OCI-LY7 (cell line): ENCODE data around the gene TAF3. TPM values are rescaled to one million over a fixed set of nuclear protein-coding genes. Genes with fewer than 3 reads are reported as not detected.

Experiments
- BruUV-seq: library from RNA; stranded (reverse); fragments of 400-500 nt; replicated peaks from 2 replicates; lab custom pipeline; 2021; lab: Mats Ljungman, UMichigan
- CTCF ChIA-PET: fragments of 300-600 bp; sonication (Branson Sonifier 250); formaldehyde crosslinking; loops from one replicate; lab custom pipeline; 2022; ENCODE audit warnings: antibody characterized with exemption; ENCODE audit not compliant: unreplicated experiment; lab: Charles Lee
- POLR2A ChIA-PET: fragments of 300-600 bp; sonication (Branson Sonifier 250); formaldehyde crosslinking; loops from one replicate; lab custom pipeline; 2022; ENCODE audit warnings: antibody characterized with exemption; lab: Charles Lee
- DNase-seq: peaks from one replicate; pipeline ENCODE4 v3.0.0-alpha.2; 2015; ENCODE audit warnings: low spot score
- H2AFZ ChIP-seq: fragments of 200-600 bp; sonication (generic), shearing (Covaris generic); 2 replicates; pipeline ENCODE4 v1.6.1; 2014; ENCODE audit warnings: mild to moderate bottlenecking, antibody characterized with exemption, low read length, moderate library complexity
- H3K27ac ChIP-seq: fragments of 200-600 bp; sonication (generic); 2 replicates; pipeline ENCODE4 v1.5.1; 2014; ENCODE audit warnings: mixed run types, low read depth, mild to moderate bottlenecking, moderate library complexity, low read length, inconsistent platforms; ENCODE audit not compliant: poor library complexity, severe bottlenecking
- H3K36me3 ChIP-seq: fragments of 200-600 bp; sonication (generic); 2 replicates; pipeline ENCODE4 v1.6.1; 2014; ENCODE audit warnings: mild to moderate bottlenecking, antibody characterized with exemption, low read length, moderate library complexity, mixed read lengths; ENCODE audit not compliant: insufficient read depth
- H3K4me1 ChIP-seq: fragments of 200-600 bp; sonication (generic); 2 replicates; pipeline ENCODE4 v1.5.1; 2014; ENCODE audit warnings: mild to moderate bottlenecking, low read length; ENCODE audit not compliant: insufficient read depth, poor library complexity, severe bottlenecking
- H3K4me2 ChIP-seq: fragments of 200-600 bp; sonication (generic); 2 replicates; pipeline ENCODE4 v1.6.1; 2014; ENCODE audit warnings: mild to moderate bottlenecking, low read length
- H3K4me3 ChIP-seq: fragments of 200-600 bp; sonication (generic); 2 replicates; pipeline ENCODE4 v1.5.1; 2014; ENCODE audit warnings: mild to moderate bottlenecking, low read depth, low read length; ENCODE audit not compliant: poor library complexity, severe bottlenecking
- H3K79me2 ChIP-seq: fragments of 200-600 bp; sonication (generic); 2 replicates; pipeline ENCODE4 v1.6.1; 2016; ENCODE audit warnings: low read depth, mild to moderate bottlenecking, low read length, moderate library complexity, mixed read lengths; ENCODE audit not compliant: insufficient read depth
- H3K9me2 ChIP-seq: fragments of 200-600 bp; sonication (generic); 2 replicates; pipeline ENCODE4 v1.6.1; 2016; ENCODE audit warnings: mild to moderate bottlenecking, low read length, mixed read lengths; ENCODE audit not compliant: insufficient read depth
- H3K9me3 ChIP-seq: fragments of 200-600 bp; sonication (generic); 2 replicates; pipeline ENCODE4 v1.6.1; 2014; ENCODE audit warnings: mild to moderate bottlenecking, mixed run types, low read length, mixed read lengths
- H4K20me1 ChIP-seq: fragments of 200-600 bp; sonication (generic); 2 replicates; pipeline ENCODE4 v1.6.1; 2014; ENCODE audit warnings: mild to moderate bottlenecking, antibody characterized with exemption, low read length, moderate library complexity, mixed read lengths; ENCODE audit not compliant: insufficient read depth
- EZH2phosphoT487 ChIP-seq: fragments of 200-600 bp; sonication (generic); IDR thresholded peaks from 2 replicates; pipeline ENCODE4 v1.6.1; 2018; ENCODE audit warnings: low read depth, borderline replicate concordance, mild to moderate bottlenecking, mixed run types, antibody characterized with exemption, low read length, moderate library complexity, mixed read lengths
- intact Hi-C: fragments of 100-400 bp; cut with micrococcal nuclease; formaldehyde crosslinking; loops from one replicate; pipeline ENCODE4 v1.10.0; 2022; ENCODE audit not compliant: unreplicated experiment
- total RNA-seq, 2 experiments: library from RNA; depleted of rRNA in 1 of 2; stranded (reverse); fragments of >200 nt in 1 of 2; shearing (Covaris generic) in 1 of 2; gene quantifications; 2 replicates each; pipeline ENCODE4 v1.2.3, GENCODE V29; 2014 to 2022
- TF ChIP-seq, protein P1 (sequence below): fragments of 200-600 bp; sonication (generic); conservative IDR thresholded peaks from 2 replicates; pipeline ENCODE4 v1.5.1; 2014; ENCODE audit warnings: mild to moderate bottlenecking, antibody characterized with exemption, low read length, moderate library complexity, mixed read lengths

The TAF3 gene
- total RNA-seq, 2 experiments from 2014 or later, result 3.8 to 11.1 TPM

DNA sequence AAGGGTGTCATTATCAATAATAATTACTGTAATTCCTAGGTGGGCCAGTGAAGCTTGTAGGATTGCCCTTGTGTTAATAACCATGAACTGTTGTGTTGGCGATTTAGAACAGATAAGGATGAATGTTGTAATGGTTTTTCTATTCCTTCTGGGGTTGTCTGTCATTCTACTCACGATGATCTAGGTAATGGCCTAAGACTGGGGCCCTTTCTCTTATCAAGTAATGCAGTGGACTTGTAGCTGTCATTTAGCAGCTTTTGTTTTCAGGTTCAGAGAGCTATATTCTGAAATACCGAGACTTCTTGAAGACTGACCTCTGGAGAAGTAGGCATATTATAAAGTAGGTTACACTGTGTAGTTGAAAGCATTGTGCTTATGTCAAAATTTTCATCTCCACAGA is 110.2 kb downstream of the TAF3 start:
- BruUV-seq, result no TSS peak
- Histone ChIP-seq H3K36me3 (no peaks in the 10 kb centered on the region), H3K9me2 (no peaks in the 10 kb centered on the region), H3K4me3 (no peak overlapping the region), H2AFZ (no peak overlapping the region), H3K4me2 (no peak overlapping the region), H4K20me1 (peaks cover 13% of the 10 kb centered on the region; the same call in 1 of the 2 replicates), H3K79me2 (no peaks in the 10 kb centered on the region), H3K9me3 (no peaks in the 10 kb centered on the region), H3K4me1 (no peaks in the 10 kb centered on the region), H3K27ac (no peak overlapping the region)
- no peak for TF ChIP-seq EZH2phosphoT487
- TF ChIP-seq, protein P1, sequence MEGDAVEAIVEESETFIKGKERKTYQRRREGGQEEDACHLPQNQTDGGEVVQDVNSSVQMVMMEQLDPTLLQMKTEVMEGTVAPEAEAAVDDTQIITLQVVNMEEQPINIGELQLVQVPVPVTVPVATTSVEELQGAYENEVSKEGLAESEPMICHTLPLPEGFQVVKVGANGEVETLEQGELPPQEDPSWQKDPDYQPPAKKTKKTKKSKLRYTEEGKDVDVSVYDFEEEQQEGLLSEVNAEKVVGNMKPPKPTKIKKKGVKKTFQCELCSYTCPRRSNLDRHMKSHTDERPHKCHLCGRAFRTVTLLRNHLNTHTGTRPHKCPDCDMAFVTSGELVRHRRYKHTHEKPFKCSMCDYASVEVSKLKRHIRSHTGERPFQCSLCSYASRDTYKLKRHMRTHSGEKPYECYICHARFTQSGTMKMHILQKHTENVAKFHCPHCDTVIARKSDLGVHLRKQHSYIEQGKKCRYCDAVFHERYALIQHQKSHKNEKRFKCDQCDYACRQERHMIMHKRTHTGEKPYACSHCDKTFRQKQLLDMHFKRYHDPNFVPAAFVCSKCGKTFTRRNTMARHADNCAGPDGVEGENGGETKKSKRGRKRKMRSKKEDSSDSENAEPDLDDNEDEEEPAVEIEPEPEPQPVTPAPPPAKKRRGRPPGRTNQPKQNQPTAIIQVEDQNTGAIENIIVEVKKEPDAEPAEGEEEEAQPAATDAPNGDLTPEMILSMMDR, result no peak
- no peak for DNase-seq
- CTCF ChIA-PET, result no interaction called here
- intact Hi-C loops, result loop anchor here (10.0 kb wide), 1 partner anchor 1096 kb away; no protein-coding TSS in a partner anchor
- POLR2A ChIA-PET, result interaction anchor here (1.2 kb wide), 1 partner anchor 18 kb away, joined by 3 read pairs; no protein-coding TSS in a partner anchor

DNA sequence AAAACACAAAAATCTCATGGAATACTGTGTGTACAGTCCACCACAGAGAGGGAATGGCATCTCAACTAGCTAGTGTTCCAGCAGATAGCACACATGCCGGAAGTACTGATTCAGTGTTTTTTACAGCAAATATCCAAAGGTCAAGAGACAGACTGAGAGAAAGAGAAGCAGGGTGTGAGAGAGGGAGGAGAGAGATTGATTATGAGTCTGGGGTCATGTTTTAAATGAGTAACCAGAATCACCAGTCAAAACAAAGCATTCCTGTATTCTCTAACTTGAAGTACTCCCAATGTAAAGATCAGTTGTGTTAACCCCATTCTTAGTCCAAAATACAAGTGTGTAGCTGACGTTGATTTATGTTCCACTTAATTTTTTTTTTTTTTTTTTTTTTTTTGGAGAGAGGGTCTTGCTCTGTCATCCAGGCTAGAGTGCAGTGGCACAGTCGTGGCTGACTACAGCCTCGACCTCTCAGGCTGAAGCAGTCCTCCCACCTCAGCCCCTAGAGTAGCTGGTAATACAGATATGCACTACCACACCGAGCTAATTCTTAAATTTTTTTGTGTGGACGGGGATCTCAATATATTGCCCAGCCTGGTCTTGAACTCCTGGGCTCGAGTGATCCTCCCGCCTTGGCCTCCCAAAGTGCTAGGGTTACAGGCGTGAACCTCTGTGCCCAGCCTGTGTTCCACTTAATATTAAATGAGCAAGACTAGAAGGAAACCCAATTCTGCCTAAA is 114.2 kb downstream of the TAF3 start:
- Histone ChIP-seq H3K4me3 (no peak overlapping the region), H2AFZ (no peak overlapping the region), H3K9me3 (no peaks in the 10 kb centered on the region), H3K9me2 (no peaks in the 10 kb centered on the region), H3K4me2 (no peak overlapping the region), H3K79me2 (no peaks in the 10 kb centered on the region), H4K20me1 (0 out of 2 replicates have a peak, but pooled peaks cover 10% of the 10 kb centered on the region), H3K4me1 (no peaks in the 10 kb centered on the region), H3K36me3 (no peaks in the 10 kb centered on the region), H3K27ac (no peak overlapping the region)
- DNase-seq, result no peak
- BruUV-seq, result no TSS peak
- intact Hi-C loops, result no loop called here
- TF ChIP-seq EZH2phosphoT487, result no peak
- TF ChIP-seq, protein P1, result no peak
- POLR2A ChIA-PET, result interaction anchor here (0.6 to 0.9 kb wide), 4 partner anchors 23 to 939 kb away, joined by 3 to 8 read pairs (median 6); no protein-coding TSS in a partner anchor
- CTCF ChIA-PET, result no interaction called here

- H3K27ac ChIP-seq, result no peak overlapping the region
- H3K79me2 ChIP-seq, result no peaks in the 10 kb centered on the region
- ChIA-PET POLR2A (interaction anchor here (0.6 to 0.9 kb wide), 3 partner anchors 22 to 938 kb away, joined by 3 to 8 read pairs (median 7); no protein-coding TSS in a partner anchor), CTCF (no interaction called here)
- 0 out of 2 replicates have a peak, but pooled peaks cover 10% of the 10 kb centered on the region for H4K20me1 ChIP-seq
- no peaks in the 10 kb centered on the region for H3K4me1 ChIP-seq
- TF ChIP-seq, protein P1, result no peak
- no peaks in the 10 kb centered on the region for H3K9me2 ChIP-seq
- no peak for DNase-seq
- H3K4me3 ChIP-seq, result no peak overlapping the region
- no peaks in the 10 kb centered on the region for H3K9me3 ChIP-seq
- H3K36me3 ChIP-seq, result no peaks in the 10 kb centered on the region
- BruUV-seq, result no TSS peak
- no peak overlapping the region for H2AFZ ChIP-seq
- intact Hi-C loops, result no loop called here
- no peak overlapping the region for H3K4me2 ChIP-seq
Observed at GRCh38 chr10:7933262-7933661, 115.0 kb downstream of the TAF3 start.
